Heart left ventricle (tissue), 13 donors: ENCODE results near the gene ABLIM1.

Experiments used
- CTCF ChIP-seq, 12 donors: fragments of 200-600 bp; sonication (generic) in 4 of 12; IDR thresholded peaks; one replicate each; pipeline versions ENCODE4 v1.5.0 to v1.8.0; 2018 to 2022; ENCODE audit warnings: antibody characterized with exemption in 12 of 12, mild to moderate bottlenecking in 5 of 12
- POLR2A ChIP-seq, 2 donors: fragments of 450-650 bp; IDR thresholded peaks; one replicate each; pipeline ENCODE4 v1.6.1; 2017; ENCODE audit warnings: antibody characterized with exemption in 2 of 2, mild to moderate bottlenecking in 2 of 2, moderate library complexity in 2 of 2
- donor health status: ischemic (EF 13 %, LVEDD 7.1; RV severe dilation, severe dysfunction).
- donor health status: DM: no; HTN: yes; CAD: no.
- donor health status: DM: no; HTN: no; CAD: no.
- donor health status: ischemic (EF 25% LVEDD 6.9; RV normal size, moderate dysfunction).
- donor health status: ischemic (EF 25% LVEDD 5.7; RV mildly dilated, moderate dysfunction).
- donor health status: ischemic (EF 35%, LVEDD 5.7; RV mildly dilated, moderate dysfunction).
- donor health status: nonischemic (EF 11% LVEDD 7.7; RV severe dilation, severe dysfunction).
- donor health status: DM: yes; HTN: yes; CAD: no.
- donor health status: PGD.
- donor health status: ischemic (EF 29% LVEDD 5.4; RV normal size, mild dysfunction).
- donor health status: nonischemic (EF 23%, LVEDD 6.1; RV moderate dilation, normal function).

GRCh38 chr10:114691442-114691941 is 33.4 kb upstream of the ABLIM1 start:
- TF ChIP-seq POLR2A (IDR thresholded peaks at IDR 0.05) (no peak), CTCF (IDR thresholded peaks at IDR 0.05) (no peak)
